Lower lobe of right lung (tissue), 2 donors: Measurements from ENCODE around the gene GALE. TPM values are rescaled to one million over a fixed set of nuclear protein-coding genes. Genes with fewer than 3 reads are reported as not detected.
"Not testable (repeated sequence)": the region's sequence is repeated elsewhere in the genome, so short reads cannot be mapped to it uniquely, and the experiment has no call there.

ENCODE experiments used
- ATAC-seq, 2 donors: fragments of 200-7000 bp; cut with Tn5 transposase; one replicate each; pipeline ENCODE4 v1.9.1; 2020 to 2022; ENCODE audit warnings: mild to moderate bottlenecking in 2 of 2, moderate library complexity in 2 of 2
- DNase-seq: peaks from one replicate; pipeline ENCODE4 v3.0.0-alpha.2; 2020
- H3K27ac ChIP-seq: fragments of 200-600 bp; one replicate; pipeline ENCODE4 v1.8.0; 2022
- H3K27me3 ChIP-seq: fragments of 200-600 bp; one replicate; pipeline ENCODE4 v1.8.0; 2022; ENCODE audit warnings: low read depth
- H3K36me3 ChIP-seq: fragments of 200-600 bp; one replicate; pipeline ENCODE4 v1.8.0; 2022; ENCODE audit warnings: mild to moderate bottlenecking
- H3K4me1 ChIP-seq: fragments of 200-600 bp; one replicate; pipeline ENCODE4 v1.8.0; 2022
- H3K4me3 ChIP-seq: fragments of 200-600 bp; one replicate; pipeline ENCODE4 v1.8.0; 2022; ENCODE audit warnings: mild to moderate bottlenecking
- H3K9me3 ChIP-seq: fragments of 200-600 bp; one replicate; pipeline ENCODE4 v1.8.0; 2022
- CTCF ChIP-seq: fragments of 200-600 bp; IDR thresholded peaks from one replicate; pipeline ENCODE4 v1.8.0; 2022; ENCODE audit warnings: antibody characterized with exemption, mild to moderate bottlenecking
- intact Hi-C: fragments of 100-400 bp; cut with DNase I; formaldehyde crosslinking; loops from one replicate; pipeline ENCODE4 v1.11.0; 2022
- total RNA-seq: library from RNA; stranded (reverse); fragmentation: NEBNext Ultra II Directional; extraction: Animal tissue kit (Norgen Biotek cat#: 25700); gene quantifications from one replicate; pipeline ENCODE4 v1.2.1, GENCODE V29; 2021
- donor health status: DM: no; HTN: yes; CAD: no; lungs with severe emphysema.

The GALE gene
- total RNA-seq, 1 donor from 2014 or later, result 49.8 TPM

GRCh38 chr1:23797478-23798448 is 2.8 kb downstream of the GALE start:
- Histone ChIP-seq H3K27ac (no peak overlapping the region), H3K4me3 (no peak overlapping the region), H3K36me3 (peaks cover 55% of the 10 kb centered on the region), H3K27me3 (no peaks in the 10 kb centered on the region), H3K4me1 (peaks cover 43% of the 10 kb centered on the region), H3K9me3 (no peaks in the 10 kb centered on the region)
- DNase-seq (no peak), ATAC-seq (no peak)
- TF ChIP-seq CTCF, result no peak
- intact Hi-C loops, result no loop called here

GRCh38 chr1:23796466-23797271 is 3.9 kb downstream of the GALE start:
- Histone ChIP-seq H3K4me3 (no peak overlapping the region), H3K27ac (no peak overlapping the region), H3K4me1 (peaks cover 49% of the 10 kb centered on the region), H3K36me3 (peaks cover 48% of the 10 kb centered on the region), H3K27me3 (no peaks in the 10 kb centered on the region), H3K9me3 (no peaks in the 10 kb centered on the region)
- DNase-seq (no peak), ATAC-seq (no peak)
- intact Hi-C loops, result no loop called here
- TF ChIP-seq CTCF, result no peak

- H3K27ac ChIP-seq, result no peak overlapping the region
- ATAC-seq, result no peak
- intact Hi-C loops, result no loop called here
- H3K36me3 ChIP-seq, result peaks cover 48% of the 10 kb centered on the region
- no peaks in the 10 kb centered on the region for H3K9me3 ChIP-seq
- H3K4me1 ChIP-seq, result peaks cover 43% of the 10 kb centered on the region
- no peak overlapping the region for H3K4me3 ChIP-seq
- no peak for TF ChIP-seq CTCF
- DNase-seq, result no peak
- H3K27me3 ChIP-seq, result no peaks in the 10 kb centered on the region
Measured at GRCh38 chr1:23795676-23796465, 4.7 kb downstream of the GALE start.

- intact Hi-C loops, H3K27ac ChIP-seq, ATAC-seq, H3K9me3 ChIP-seq, H3K27me3 ChIP-seq, DNase-seq, H3K4me3 ChIP-seq: not testable (repeated sequence)
- Histone ChIP-seq H3K36me3 (peaks cover 48% of the 10 kb centered on the region), H3K4me1 (peaks cover 50% of the 10 kb centered on the region)
Measured at GRCh38 chr1:23794732-23795182, 5.8 kb downstream of the GALE start.

- intact Hi-C loops, result no loop called here
- DNase-seq (no peak), ATAC-seq (no peak)
- Histone ChIP-seq H3K27ac (peak overlapping the region; percentile 22), H3K36me3 (peaks cover 48% of the 10 kb centered on the region), H3K9me3 (no peaks in the 10 kb centered on the region), H3K27me3 (no peaks in the 10 kb centered on the region), H3K4me3 (no peak overlapping the region), H3K4me1 (peaks cover 44% of the 10 kb centered on the region)
- no peak for TF ChIP-seq CTCF
Measured at GRCh38 chr1:23793861-23794731, 6.5 kb downstream of the GALE start.
